HFF-Myc (cell line): ENCODE data around the gene RPTOR.

ENCODE experiments used
- DNase-seq: peaks from one replicate; pipeline ENCODE4 v3.0.0-alpha.2; 2011; ENCODE audit warnings: low read depth; ENCODE audit errors: extremely low read depth
- H3K4me3 ChIP-seq: replicated peaks from 2 replicates; pipeline ENCODE4 v1.5.1; 2011; ENCODE audit warnings: low read depth, mild to moderate bottlenecking, control low read depth, low read length
- TF ChIP-seq, protein P1 (sequence below): IDR thresholded peaks from 2 replicates; pipeline ENCODE4 v1.5.1; 2012; ENCODE audit warnings: mild to moderate bottlenecking, low read depth, low read length, control low read depth; ENCODE audit errors: missing control alignments

RPTOR gene

GRCh38 chr17:80689129-80689619 is 144.5 kb downstream of the RPTOR start:
- no peak overlapping the region for H3K4me3 ChIP-seq
- TF ChIP-seq, protein P1, sequence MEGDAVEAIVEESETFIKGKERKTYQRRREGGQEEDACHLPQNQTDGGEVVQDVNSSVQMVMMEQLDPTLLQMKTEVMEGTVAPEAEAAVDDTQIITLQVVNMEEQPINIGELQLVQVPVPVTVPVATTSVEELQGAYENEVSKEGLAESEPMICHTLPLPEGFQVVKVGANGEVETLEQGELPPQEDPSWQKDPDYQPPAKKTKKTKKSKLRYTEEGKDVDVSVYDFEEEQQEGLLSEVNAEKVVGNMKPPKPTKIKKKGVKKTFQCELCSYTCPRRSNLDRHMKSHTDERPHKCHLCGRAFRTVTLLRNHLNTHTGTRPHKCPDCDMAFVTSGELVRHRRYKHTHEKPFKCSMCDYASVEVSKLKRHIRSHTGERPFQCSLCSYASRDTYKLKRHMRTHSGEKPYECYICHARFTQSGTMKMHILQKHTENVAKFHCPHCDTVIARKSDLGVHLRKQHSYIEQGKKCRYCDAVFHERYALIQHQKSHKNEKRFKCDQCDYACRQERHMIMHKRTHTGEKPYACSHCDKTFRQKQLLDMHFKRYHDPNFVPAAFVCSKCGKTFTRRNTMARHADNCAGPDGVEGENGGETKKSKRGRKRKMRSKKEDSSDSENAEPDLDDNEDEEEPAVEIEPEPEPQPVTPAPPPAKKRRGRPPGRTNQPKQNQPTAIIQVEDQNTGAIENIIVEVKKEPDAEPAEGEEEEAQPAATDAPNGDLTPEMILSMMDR, result no peak
- DNase-seq, result no peak

DNA sequence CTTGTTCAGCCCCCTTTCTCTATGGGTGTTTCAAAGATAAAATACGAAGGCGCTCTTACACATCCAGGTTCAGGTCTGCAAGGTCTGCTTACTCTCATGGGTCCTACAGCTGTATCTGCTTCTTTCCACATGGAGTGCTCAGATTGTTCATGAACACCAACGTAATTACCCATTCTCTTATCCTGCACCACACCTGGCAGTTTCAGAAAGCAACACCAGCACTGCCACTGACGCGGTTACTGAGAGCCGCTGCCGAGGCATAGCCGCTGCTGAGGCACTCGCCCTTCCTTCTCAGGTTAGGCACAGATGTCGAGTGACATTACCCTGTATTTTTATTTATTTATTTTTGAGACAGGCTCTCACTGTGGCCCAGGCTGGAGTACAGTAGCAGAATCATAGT is 147.1 kb downstream of the RPTOR start:
- TF ChIP-seq, protein P1, result no peak
- no peak for DNase-seq
- no peak overlapping the region for H3K4me3 ChIP-seq

GRCh38 chr17:80692931-80693467 is 148.4 kb downstream of the RPTOR start:
- no peak for DNase-seq
- H3K4me3 ChIP-seq, result no peak overlapping the region
- TF ChIP-seq, protein P1, result no peak

DNA sequence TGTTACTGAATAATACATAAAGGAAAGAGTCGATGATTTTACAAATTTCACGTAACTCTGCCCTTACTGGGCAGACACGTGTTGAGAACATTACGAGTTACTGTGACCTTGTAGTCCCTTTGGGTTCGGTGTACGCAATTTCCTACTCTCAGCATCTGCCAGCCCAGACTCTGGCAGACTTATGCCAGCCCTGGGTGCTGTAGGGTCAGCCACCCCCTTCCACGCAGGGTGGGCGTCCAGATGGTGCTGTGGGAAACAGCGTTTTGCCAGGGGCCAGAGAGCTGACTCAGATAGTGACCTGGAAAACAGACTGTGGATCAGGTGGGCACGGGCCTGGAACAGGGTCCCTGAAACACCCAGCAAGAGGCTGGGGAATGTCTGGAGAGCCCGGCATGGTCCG is 148.9 kb downstream of the RPTOR start:
- no peak for DNase-seq
- TF ChIP-seq, protein P1, result no peak
- H3K4me3 ChIP-seq, result no peak overlapping the region

DNA sequence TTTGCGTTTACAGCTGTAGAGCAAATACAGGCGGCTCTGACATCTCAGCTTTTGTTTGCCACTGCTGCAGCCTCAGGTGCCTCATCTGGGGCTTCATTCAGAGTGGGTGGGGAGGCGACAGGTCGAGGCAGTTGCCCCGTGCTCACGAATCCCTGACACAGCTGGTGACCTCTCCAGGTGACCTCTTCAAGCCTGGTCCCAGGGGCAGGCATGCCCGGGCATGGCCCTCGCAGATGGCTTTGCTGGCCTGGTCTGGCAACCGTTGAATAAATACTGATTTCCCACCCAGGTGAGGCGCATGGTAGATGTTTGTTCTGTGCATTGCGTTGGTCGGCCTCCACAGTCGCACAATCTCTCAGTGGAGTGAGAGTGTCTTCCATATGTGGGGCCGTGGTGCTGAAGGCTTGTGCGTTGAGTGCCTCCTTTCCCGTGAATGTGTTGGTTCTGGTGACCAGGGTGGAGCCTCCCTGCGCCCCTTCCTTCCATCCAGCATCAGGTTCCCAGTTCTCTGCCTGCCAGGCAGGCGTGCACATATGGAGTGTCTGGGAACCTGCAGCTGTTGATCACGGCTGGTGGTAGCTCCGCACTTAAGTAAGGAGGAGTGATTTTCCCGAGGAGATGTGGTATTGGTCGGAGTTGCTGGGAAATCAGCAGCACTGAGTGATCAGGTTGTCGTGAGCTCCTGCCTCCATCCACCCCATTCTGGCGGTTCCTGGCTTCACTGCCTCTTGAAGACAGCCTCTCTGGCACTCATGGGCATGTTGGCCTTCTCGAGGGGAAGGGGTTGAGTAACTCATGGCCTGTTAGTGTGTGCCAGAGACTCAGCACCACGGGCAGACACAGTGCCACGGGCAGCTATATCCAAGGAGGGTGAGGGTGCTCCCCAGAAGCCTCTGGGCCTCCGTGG is 149.7 kb downstream of the RPTOR start:
- TF ChIP-seq, protein P1, result no peak
- no peak for DNase-seq
- no peak overlapping the region for H3K4me3 ChIP-seq

GRCh38 chr17:80694992-80695912 is 150.6 kb downstream of the RPTOR start:
- no peak for DNase-seq
- H3K4me3 ChIP-seq, result no peak overlapping the region
- TF ChIP-seq, protein P1, result no peak
